MM.1S (cell line): ENCODE results near the gene IFRD1.

ENCODE experiments used
- EZH2 ChIP-seq: fragments of 300-600 bp; sonication (generic); optimal IDR thresholded peaks from 2 replicates; pipeline ENCODE3; 2017; ENCODE audit warnings: low read depth, mild to moderate bottlenecking, antibody characterized with exemption, low read length, mixed read lengths
- EZH2phosphoT487 ChIP-seq: fragments of 300-600 bp; sonication (generic); IDR thresholded peaks from 2 replicates; pipeline ENCODE4 v1.6.1; 2018; ENCODE audit warnings: antibody characterized with exemption, low read length
- TF ChIP-seq, protein P1 (sequence below): fragments of 300-600 bp; sonication (generic); IDR thresholded peaks from 2 replicates; pipeline ENCODE4 v1.5.1; 2016; ENCODE audit warnings: antibody characterized with exemption, low read length, mixed read lengths

DNA sequence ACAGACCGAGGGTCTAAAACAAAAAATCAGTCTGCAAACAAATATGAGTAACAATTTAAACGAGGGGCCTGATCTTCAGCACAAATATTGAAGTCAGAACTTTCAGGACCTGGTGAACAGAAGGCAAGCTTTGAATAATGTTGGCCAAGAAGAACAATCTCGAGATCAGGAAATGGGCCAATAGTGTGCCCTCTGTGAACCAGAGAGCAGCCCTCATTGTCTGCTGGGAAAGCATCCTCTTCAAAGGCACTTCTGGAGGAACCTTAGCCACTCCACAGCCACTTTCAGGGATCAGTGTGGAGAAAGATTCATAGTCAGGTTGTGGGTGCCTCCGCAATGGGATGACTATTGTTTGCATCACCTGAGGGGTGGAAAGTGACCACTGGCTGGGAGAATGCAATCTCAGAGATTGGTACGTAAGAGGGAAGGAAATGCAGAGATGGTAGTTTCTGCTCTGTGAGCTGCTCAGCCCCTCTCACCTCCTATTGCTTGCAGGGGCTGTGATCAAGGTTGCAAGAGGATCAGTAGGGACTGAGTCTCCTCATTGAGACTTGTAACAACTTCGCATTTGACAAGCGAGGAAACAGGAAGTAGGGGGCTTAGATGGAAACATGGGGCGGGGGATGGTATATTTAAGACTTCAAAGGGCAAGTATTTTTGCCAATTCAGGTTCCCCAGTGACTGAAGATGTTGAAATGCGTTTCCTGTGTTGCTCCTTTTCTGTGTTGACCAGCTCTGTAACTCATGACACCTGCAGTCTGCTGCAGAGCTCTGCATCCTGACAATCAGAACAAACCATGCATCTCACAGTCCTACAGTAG lies 28.4 kb upstream of the IFRD1 start:
- TF ChIP-seq, protein P1, sequence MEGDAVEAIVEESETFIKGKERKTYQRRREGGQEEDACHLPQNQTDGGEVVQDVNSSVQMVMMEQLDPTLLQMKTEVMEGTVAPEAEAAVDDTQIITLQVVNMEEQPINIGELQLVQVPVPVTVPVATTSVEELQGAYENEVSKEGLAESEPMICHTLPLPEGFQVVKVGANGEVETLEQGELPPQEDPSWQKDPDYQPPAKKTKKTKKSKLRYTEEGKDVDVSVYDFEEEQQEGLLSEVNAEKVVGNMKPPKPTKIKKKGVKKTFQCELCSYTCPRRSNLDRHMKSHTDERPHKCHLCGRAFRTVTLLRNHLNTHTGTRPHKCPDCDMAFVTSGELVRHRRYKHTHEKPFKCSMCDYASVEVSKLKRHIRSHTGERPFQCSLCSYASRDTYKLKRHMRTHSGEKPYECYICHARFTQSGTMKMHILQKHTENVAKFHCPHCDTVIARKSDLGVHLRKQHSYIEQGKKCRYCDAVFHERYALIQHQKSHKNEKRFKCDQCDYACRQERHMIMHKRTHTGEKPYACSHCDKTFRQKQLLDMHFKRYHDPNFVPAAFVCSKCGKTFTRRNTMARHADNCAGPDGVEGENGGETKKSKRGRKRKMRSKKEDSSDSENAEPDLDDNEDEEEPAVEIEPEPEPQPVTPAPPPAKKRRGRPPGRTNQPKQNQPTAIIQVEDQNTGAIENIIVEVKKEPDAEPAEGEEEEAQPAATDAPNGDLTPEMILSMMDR, result 0 out of 2 replicates have a peak, but pooled peaks have one; percentile 13
- TF ChIP-seq EZH2 (no peak), EZH2phosphoT487 (no peak)
